OCI-LY3 (cell line): ENCODE data around the gene EME1.

Experiments used
- CTCF ChIP-seq: fragments of 200-600, 300-600 bp; sonication (generic); IDR thresholded peaks from 2 replicates; pipeline ENCODE4 v1.5.1; 2014; ENCODE audit warnings: antibody characterized with exemption, low read length, low read depth
- EZH2phosphoT487 ChIP-seq: fragments of 200-600 bp; shearing (Covaris generic); IDR thresholded peaks from 2 replicates; pipeline ENCODE4 v1.6.1; 2018; ENCODE audit warnings: antibody characterized with exemption, mixed run types, low read depth

- no peak for TF ChIP-seq EZH2phosphoT487
- TF ChIP-seq CTCF, result no peak
These were observed 3.0 kb downstream of the EME1 start for GRCh38 chr17:50375858-50376538.
